SU-DHL-6 (cell line): Measurements from ENCODE around the gene TLR1.

Experiments used
- CTCF ChIP-seq: fragments of 200-600 bp; sonication (generic); IDR thresholded peaks from one replicate; pipeline ENCODE4 v1.5.1; 2017; ENCODE audit warnings: antibody characterized with exemption, mild to moderate bottlenecking, low read length, moderate library complexity; ENCODE audit not compliant: insufficient read depth, poor library complexity, severe bottlenecking
- EZH2phosphoT487 ChIP-seq: fragments of 200-600 bp; sonication (generic), shearing (Covaris generic); conservative IDR thresholded peaks from 2 replicates; pipeline ENCODE4 v1.6.1; 2018; ENCODE audit warnings: mild to moderate bottlenecking, antibody characterized with exemption, low read length, moderate library complexity, mixed read lengths

- TF ChIP-seq CTCF (no peak), EZH2phosphoT487 (no peak)
Measured at GRCh38 chr4:38785901-38786402, 18.6 kb downstream of the TLR1 start.
